Measurements from ENCODE around the gene FTO. TPM values are rescaled to one million over a fixed set of nuclear protein-coding genes. Genes with fewer than 3 reads are reported as not detected.

Gene FTO
- total and polyA plus RNA-seq, 2 of the 8 experiments (the other 6 are each of a cell fraction or from before 2014, with no cell fraction given) = 34.5 to 59.8 TPM

- TF ChIP-seq KDM5A (IDR thresholded peaks at IDR 0.05; ENCODE audit: low read length) (no peak), TAF7 (optimal IDR thresholded peaks at IDR 0.05; ENCODE audit: borderline replicate concordance, low read depth, low read length) (no peak)
These were observed 281.0 kb downstream of the FTO start (continued) for GRCh38 chr16:53984936-53985335.

Data from H1 (cell line).